ENCODE data around the gene NOP9. TPM values are rescaled to one million over a fixed set of nuclear protein-coding genes. Genes with fewer than 3 reads are reported as not detected.

NOP9 gene
- total and polyA plus RNA-seq, 8 donors, result 22.4 to 28.4 (median 25.1) TPM

GRCh38 chr14:24262821-24263733 is 36.6 kb upstream of the NOP9 start, which contains the start of gene TGM1:
Gene TGM1 (minus strand): TSS chr14:24263177. CDS start chr14:24262352, 825 bp downstream.
- Histone ChIP-seq H3K27ac (no peak within 1 kb of the TSS), H3K36me3 (peaks cover 0 to 34% of the 10 kb centered on the region in 2 donors), H3K9me3 (no peaks in the 10 kb centered on the region), H3K4me3 (no peak within 1 kb of the TSS), H3K27me3 (no peaks in the 10 kb centered on the region), H3K4me1 (no peaks in the 10 kb centered on the region)
- intact Hi-C loops (cut with DNase I), result no loop called here
- TF ChIP-seq, protein P1, sequence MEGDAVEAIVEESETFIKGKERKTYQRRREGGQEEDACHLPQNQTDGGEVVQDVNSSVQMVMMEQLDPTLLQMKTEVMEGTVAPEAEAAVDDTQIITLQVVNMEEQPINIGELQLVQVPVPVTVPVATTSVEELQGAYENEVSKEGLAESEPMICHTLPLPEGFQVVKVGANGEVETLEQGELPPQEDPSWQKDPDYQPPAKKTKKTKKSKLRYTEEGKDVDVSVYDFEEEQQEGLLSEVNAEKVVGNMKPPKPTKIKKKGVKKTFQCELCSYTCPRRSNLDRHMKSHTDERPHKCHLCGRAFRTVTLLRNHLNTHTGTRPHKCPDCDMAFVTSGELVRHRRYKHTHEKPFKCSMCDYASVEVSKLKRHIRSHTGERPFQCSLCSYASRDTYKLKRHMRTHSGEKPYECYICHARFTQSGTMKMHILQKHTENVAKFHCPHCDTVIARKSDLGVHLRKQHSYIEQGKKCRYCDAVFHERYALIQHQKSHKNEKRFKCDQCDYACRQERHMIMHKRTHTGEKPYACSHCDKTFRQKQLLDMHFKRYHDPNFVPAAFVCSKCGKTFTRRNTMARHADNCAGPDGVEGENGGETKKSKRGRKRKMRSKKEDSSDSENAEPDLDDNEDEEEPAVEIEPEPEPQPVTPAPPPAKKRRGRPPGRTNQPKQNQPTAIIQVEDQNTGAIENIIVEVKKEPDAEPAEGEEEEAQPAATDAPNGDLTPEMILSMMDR (IDR thresholded peaks at IDR 0.05), result no peak
- no peak for ATAC-seq
- DNase-seq, result no peak

- no peaks in the 10 kb centered on the region for H3K9me3 ChIP-seq
- H3K27me3 ChIP-seq, result no peaks in the 10 kb centered on the region
- no peak for ATAC-seq
- no peaks in the 10 kb centered on the region for H3K4me1 ChIP-seq
- peaks cover 0 to 40% of the 10 kb centered on the region in 2 donors for H3K36me3 ChIP-seq
- H3K27ac ChIP-seq, result no peak overlapping the region
- DNase-seq, result no peak
- intact Hi-C loops (cut with DNase I), result no loop called here
- H3K4me3 ChIP-seq, result no peak overlapping the region
- TF ChIP-seq, protein P1 (IDR thresholded peaks at IDR 0.05), result no peak
Measured at GRCh38 chr14:24263848-24264247, 35.8 kb upstream of the NOP9 start.

DNA sequence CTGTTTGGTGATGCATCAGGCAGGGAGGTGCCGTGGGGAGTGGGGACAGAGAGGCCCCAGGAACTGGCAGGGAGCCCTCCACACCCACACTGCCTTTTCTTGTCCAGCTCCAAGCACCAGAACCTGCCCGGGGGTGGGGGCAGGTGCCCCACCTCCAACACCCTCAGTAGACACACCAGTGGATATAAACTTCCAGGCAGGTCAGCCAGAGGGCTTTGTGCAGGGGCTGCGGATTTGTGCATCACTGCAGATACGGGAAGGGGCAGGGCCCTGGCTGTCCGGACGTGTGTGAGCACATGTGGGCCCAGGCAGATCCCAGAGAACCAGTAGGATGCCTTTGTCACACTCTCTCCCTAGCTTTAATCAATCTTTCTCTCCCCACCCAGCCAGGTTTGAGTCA is 35.4 kb upstream of the NOP9 start:
- peak; percentile 4 for ATAC-seq
- H3K36me3 ChIP-seq, result peaks cover 0 to 45% of the 10 kb centered on the region in 2 donors
- H3K4me1 ChIP-seq, result no peaks in the 10 kb centered on the region
- DNase-seq, result no peak
- no peaks in the 10 kb centered on the region for H3K9me3 ChIP-seq
- H3K27me3 ChIP-seq, result no peaks in the 10 kb centered on the region
- intact Hi-C loops (cut with DNase I), result no loop called here
- H3K4me3 ChIP-seq, result no peak overlapping the region
- TF ChIP-seq, protein P1 (IDR thresholded peaks at IDR 0.05), result no peak
- H3K27ac ChIP-seq, result no peak overlapping the region

GRCh38 chr14:24266344-24267244 is 33.1 kb upstream of the NOP9 start:
- H3K27ac ChIP-seq, result no peak overlapping the region
- ATAC-seq (no peak), DNase-seq (no peak)
- no peaks in the 10 kb centered on the region for H3K27me3 ChIP-seq
- TF ChIP-seq, protein P1 (IDR thresholded peaks at IDR 0.05), result no peak
- no peak overlapping the region for H3K4me3 ChIP-seq
- H3K4me1 ChIP-seq, result peaks cover 3 to 7% of the 10 kb centered on the region in 2 donors
- H3K36me3 ChIP-seq, result peaks cover 0 to 55% of the 10 kb centered on the region in 2 donors
- intact Hi-C loops (cut with DNase I), result no loop called here
- H3K9me3 ChIP-seq, result no peaks in the 10 kb centered on the region
